Lung microvascular endothelial cell (primary cell): ENCODE measurements around the gene FAM177B. TPM values are rescaled to one million over a fixed set of nuclear protein-coding genes. Genes with fewer than 3 reads are reported as not detected.

Experiments
- DNase-seq, 2 donors: peaks; one replicate each; pipeline versions ENCODE4 v3.0.0 to v3.0.0-alpha.2; 2010; ENCODE audit warnings: low read depth in 2 of 2
- total RNA-seq: library from RNA; depleted of rRNA; stranded (reverse); fragments of >200 nt; gene quantifications from 2 replicates; pipeline ENCODE4 v1.2.1, GENCODE V29; 2014

Gene FAM177B
- total RNA-seq: not detected in 2 replicates

DNA sequence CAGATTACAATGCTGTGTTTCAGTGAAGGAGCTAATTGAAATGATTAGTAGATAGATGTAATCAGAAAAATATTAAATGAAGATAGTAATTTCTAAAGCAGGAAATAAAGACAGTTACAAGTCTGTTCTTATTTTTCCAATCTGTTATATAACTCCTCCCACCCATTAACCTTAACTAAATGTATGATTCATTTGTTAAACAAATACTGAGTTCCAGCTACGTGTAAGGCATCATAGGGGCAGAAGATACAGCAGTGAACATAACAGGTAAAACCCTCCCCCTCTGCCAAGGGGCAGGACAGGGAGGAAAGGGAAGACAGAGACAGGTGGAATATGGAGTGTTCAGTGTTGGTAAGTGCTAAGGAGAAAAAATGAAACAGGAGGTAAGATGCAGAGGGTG, at the start of gene FAM177B:
Gene FAM177B, plus strand, starts transcription at position 231 of the 400 bp plus-strand sequence. CDS start 9,344 bp downstream, outside the sequence.
- no peak for DNase-seq

DNA sequence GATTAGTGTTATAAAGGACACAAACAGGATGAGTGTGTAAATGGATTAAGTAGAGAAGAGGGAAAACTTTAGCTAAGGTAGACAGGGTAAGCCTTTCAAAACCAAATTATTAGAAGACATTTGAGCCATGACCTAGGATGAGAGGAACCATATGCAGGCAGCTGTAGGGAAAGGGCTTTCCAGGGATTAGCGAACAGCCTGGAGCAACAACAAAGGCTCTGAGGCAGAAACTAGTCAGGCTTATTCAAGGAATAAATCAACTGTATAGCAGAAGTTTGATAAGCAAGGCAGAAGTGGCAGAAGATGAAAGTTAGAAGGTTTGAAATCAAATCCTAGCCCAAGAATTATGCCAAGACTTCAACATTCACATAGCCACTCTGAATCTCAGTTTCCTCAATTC, 46.0 kb upstream of the FAM177B start:
- no peak for DNase-seq

DNA sequence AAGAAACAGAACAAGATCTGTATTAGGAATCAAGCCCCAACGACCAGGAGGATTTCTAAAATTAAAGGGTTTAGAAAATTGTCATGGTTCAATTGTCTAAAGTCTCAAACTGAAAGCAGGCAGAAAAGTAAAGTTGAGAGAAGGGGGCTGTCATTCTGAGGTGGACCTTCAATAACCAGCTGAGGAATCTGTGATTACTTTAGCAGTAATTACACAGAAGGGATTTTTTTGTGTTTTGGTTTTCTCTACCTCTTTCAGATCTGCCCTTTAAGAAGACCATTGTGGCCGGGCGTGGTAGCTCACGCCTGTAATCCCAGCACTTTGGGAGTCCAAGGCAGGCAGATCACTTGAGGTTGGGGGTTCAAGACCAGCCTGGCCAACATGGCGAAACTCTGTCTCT, 42.1 kb upstream of the FAM177B start:
- no peak for DNase-seq

DNA sequence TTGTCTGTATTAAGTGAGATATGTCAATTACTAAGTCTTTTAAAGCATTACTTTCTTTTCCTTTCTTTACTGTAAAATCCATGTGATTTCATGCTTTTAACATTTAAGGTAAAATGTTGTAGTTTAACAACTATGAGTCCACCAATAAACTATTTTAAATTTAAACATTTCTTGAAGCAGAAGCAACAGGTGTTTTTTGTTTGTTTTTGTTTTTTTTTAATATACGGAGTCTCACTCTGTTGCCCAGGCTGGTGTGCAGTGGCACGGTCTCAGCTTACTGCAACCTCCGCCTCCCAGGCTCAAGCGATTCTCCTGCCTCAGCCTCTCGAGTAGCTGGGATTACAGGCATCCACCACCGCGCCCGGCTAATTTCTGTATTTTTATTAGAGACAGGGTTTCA, 40.3 kb upstream of the FAM177B start:
- DNase-seq: no peak

DNA sequence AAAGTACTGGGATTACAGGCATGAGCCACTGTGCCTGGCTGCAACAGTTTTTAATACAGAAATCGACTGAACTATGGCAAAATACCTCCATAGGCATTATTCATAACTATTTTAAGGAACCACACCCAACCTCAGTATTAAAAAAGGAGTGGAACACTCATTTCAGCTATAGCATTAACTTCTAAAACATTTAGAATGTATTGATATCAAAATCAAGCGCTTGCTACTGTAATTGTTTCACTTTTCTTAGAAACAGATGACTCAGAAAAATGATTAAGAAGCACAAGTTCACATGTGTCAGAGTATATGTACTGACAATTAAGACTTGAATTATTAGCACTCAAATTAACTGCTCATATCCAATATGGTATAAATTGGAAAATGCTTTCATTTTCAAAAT, 39.8 kb upstream of the FAM177B start:
- DNase-seq: peak in 1 of 2 donors; percentile 2

DNA sequence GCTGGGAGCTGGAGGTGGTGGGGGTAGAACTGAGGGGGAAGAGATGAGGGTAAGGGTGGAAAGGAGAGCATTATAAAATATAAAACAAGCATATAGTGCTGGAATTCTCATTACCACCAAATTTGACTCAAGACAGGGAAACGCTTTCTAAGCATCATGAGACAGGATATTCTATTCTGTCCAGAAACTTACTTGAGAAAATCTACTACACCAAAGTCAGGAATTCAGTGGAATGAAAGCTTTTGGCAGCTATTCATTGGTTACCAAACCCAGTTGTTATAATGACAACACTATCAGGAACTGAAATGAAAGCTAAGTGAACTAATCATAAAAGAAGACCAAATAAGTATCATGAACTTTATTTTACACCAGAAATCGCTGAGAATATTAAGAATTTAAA, 39.2 kb upstream of the FAM177B start:
- DNase-seq: peak in 1 of 2 donors; percentile 13

DNA sequence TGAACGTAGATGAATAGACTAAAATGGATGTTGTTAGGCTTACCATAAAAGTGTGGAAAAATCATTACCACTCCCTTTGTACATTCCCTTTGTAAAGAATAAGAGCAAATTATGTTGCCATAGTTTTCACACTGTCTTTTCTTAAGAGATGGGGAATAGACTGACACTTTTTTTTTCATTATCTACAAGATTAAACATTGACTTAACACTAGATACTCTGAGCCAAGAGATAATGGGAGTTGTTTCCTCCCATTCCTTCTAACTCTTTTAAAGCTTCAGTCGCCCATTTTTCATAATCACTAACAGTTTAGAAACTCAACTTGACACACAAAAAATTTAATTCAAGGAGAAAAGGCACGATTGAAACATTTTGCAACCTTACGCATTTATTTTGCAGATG, 34.8 kb upstream of the FAM177B start:
- DNase-seq: no peak

DNA sequence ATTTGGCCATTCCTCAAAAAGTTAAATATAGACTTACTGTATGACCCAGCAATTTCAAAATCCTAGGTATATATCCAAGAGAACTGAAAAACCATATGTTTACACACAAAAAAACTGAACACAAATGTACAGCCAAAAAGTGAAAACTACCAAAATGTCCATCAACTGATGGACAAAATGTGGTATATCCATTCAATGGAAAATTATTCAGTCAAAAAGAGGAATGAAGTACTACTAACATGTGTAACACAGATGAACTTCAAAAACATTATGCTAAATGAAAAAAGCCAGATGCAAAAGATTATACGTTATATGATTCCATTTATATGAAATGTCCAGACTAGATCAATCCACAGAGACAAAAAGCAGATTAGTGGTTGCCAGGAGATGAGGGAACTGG, 32.7 kb upstream of the FAM177B start:
- no peak for DNase-seq

DNA sequence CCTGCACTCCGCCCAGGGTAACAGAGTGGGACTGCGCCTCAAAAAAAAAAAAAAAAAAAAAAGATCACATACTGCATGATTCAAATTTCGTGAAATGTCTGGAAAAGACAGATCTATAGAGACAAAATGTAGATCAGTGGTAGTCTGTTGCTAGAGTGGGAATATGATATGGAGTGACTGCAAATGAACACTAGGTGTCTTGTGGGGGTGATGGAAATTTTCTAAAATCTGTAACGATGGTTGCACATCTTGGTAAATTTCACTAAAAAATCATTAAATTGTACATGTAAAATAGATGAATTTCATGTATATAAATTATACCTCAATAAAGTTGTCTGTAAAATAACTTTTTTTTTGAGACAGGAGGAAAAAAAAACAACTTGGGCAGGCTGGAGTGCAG, 30.2 kb upstream of the FAM177B start:
- DNase-seq: no peak

DNA sequence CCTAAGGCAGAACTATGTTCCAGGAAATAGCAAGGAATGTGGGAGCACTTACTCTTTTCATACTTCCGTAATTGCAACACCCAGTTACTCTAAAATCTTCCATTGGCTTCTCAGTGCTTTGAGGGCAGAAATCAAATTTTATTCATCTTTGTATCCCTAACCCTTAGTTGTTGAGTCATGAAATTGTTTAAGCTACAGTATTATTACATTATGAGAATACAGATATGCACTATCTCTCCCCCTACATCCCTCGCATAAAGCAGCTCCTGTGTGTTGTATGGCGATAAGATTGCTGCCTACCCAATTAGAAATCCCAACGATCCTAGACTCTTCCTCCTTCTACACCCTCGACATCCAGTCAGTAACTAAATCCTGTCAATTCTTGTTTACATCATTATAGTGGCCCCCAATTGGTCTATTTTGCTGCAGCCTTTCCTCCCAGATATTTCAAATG, 27.3 kb upstream of the FAM177B start:
- no peak for DNase-seq

DNA sequence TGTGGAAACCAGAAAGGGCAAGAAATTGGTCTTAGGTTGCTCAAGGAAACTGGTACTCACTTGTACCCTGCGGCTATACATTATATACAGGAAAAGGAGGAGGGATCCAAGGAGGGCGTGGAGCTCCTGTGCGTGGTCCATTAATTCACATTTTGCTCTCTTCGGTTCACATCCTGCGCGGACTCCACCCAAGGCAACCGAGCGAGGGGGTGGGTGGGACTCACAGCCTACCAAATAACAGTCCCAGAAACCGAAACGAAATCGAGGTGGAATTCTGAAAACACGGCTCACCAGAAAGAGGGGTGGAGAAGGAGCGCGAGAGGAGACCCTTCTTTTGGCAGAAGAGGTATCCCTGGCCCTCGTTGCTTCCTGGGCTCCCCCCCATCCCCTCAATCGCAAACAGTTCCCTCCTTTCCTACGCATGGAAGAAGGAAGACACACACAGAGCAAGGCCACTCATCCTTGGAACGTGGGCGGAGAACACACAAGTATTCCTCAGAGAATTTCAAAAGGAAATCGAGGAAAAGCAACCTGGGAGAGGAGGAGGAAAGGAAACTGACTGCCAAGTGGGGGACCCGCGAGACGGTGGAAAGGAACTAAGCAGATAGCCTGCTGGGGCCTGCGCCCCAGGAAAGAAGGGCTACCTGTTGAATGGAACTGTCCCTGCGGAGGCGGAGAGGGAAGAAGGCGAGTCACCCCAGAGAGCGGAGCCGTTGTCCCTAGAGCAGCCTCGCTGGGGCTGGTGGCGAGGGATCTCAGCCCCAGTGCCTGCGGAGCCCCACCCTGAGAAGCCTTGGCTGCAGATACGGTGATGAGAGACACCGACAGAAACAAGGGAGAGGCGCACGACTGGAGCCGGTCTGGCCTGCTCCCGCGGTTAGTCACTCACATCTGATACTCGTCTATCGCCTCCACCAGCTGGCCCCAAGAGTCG, 25.4 kb upstream of the FAM177B start:
- DNase-seq: peak; percentile 67 to 70

DNA sequence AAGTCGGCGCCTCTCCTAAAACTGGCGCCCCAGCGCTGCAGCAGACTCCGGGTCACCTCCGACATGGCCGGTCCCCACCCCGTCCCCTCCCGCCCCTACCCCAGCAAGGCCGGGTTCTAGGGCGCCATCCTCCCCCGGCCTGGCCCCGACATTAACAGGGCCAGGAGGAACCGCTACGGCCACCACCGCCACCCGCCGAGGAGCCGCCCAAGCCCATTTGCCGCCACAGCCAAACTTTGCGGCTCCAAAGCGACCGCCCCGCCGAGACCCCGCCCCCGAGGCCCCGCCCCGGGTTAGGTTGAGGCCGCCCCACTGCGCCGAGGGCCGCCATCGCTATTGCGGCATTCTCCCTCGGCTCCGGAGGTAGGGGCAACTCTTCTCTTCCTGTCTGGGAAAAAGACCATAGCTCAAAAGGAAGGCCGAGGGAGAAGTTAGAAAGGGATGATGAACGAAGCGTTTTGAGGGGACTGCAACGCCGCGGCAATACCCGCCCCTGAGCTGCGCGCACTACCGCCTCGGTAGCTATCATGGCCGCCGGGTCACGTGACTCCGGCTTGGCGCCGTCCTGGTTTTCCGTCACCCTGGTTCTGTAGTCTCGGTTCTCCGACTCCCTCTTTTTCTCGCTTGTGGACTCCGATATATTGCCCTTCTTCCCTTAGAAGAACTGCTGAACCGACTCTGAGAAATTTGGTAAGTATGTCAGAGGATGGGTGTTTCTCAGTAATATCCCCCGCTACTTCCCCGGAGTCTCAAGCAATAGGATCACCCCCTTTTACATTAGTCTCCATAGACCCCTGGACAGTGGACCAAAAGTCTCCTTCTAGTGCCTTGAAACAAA, 24.5 kb upstream of the FAM177B start, which contains the start of the genes AIDA and BROX:
Gene AIDA, minus strand, starts transcription at position 239 of the 838 bp plus-strand sequence. Its CDS starts 174 bp downstream, at position 65.
Gene BROX, plus strand, starts transcription at position 312 of the 838 bp plus-strand sequence. CDS start 3,136 bp downstream, outside the sequence.
- DNase-seq: peak; percentile 86 to 90

DNA sequence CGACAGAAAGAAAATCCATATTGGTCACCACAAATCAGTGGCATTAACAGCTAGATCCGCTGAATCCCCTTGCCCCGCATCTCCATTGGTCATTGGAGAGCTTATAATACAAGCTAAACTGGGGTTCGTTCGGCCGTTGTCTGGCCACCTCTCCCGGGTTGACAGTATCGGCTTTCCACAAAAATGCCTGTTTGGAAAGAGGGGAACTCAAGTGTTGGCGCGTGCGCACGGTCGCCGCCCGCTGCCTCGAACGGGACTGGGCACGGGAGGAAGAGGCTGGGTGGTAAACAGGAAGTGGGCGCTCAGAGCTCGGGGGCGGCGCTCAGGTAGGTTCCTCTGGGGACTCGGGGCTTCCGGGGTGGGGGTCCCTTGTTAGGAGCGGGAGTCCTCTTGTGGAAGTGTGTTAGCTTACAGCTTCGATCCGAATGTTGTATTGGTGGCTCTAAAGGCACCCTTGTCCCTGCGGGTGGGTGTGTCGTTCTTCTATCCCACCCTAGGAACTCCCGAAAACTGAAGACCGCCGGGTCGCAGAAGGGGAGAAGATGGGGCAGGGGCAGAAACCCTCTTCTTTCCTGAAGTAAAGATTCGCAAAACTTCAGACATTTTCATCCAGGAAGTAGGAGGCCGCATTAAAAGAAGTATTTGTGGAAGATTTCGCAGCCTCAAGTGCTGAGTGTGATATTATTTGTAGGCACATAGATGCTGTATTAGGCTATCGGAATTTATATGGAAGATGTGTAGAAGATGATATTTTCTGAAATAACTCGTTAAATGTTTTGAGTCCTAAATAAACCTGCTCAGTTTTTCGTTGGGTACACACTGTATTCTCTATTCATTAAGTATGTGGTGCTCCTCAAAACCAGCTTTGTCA, 23.7 kb upstream of the FAM177B start:
- DNase-seq: peak; percentile 96 to 97

DNA sequence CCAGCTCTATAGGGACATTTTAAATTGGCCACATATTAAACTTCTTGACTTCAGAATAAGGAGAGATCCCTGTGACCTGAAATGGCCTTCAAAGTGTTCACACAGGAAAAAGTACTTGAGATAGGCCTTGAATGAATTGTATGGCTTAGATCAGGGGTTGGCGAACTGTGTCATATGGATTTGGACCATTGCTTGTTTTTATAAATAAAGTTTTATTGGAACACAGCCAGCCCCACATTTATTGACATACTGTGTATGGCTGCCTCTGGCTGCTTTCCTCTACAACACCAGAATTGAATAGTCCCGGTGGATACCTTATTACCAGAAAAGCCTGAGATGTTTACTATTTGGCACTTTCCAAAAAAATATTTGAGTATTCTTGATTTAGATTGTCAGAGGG, 20.6 kb upstream of the FAM177B start:
- DNase-seq: no peak

DNA sequence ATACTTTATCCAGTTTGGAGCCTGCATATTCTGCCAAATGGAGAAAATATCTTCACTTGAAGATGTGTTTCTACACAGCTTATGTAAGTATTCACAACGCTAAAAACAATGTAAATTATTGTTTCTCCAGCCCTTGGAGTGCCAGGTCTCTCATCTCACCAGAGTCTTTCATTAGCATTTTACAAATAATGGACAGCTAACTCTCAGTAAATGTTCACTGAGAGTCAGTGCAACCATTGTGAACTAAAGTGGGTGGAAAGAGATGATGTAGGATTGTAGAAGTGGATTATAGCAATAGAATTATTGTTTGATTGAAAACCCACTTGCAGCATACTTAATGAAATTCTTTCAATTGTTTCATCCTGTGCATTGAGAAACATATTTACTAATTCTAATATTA, 8.3 kb upstream of the FAM177B start:
- no peak for DNase-seq

DNA sequence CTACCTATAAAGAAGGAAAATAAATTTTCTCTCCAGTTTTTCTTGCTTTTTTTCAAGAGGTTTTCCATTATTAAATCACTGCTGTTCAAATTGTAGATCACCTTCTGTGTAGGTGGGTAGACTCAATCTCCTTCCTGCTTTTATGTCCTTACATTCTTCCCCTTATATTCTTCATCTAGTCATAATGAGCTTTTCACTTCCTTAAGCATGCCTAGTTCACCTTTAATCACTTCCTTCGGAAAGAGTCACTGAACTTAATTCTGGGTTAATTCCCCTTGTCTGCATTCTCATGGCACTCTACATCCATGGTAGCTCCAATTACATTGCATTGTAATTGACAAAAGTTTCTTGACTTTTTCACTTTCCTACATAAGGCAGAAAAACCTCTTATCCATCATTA, 6.1 kb upstream of the FAM177B start:
- DNase-seq: no peak

DNA sequence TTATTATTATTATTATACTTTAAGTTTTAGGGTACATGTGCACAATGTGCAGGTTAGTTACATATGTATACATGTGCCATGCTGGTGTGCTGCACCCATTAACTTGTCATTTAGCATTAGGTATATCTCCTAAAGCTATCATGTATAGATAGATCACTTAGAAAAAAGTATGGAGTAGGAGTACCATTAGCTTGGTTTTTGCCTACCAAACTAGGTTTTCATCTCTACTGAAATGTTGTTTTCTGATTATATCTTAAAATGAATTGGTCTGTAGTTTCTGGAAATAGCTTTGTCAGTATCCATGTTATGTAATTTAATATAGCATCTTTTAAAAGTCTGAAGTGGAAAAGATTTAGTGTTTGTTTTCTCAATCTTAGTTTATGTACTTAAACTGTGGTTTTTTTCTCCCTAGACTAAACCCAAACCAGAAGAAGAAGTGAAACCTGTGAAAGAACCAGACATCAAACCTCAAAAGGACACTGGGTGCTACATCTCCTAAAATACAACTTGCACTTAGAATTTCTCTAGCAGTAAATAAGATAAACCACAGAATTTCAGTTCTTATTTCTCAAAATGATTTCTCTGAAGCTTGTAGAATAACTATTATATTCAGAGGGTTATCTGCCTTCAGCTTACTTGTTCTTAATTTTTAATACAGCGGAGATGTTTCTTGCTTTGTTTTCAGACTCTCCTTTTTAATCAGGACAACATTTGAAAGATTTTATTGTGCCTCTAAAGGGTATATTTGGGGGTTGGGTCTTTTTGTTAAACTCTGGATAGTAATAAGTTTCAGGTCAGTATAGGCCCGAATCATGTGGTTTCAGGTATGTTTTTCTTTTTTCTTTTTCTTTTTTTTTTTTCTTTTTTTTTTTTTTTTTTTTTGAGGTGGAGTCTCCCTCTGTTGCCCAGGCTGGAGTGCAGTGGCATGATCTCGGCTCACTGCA, 4.5 kb upstream of the FAM177B start:
- no peak for DNase-seq

DNA sequence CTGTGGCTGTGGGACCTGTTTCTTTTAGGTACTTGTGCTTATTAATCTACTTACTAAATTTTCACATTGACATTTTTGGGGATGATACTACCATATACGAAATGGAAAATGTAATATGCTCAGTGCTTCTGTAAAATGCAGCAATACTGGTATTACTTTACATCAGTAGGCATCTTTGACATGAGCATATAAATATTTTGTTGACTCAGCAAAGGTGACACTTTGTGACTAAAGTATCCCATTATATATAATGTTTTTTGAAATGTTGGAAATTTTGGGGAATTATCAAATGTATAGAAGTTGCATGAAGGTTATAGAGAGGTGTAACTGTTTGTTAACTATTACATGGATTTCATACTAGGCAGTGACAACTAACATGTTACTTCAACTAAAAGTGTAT, 2.3 kb upstream of the FAM177B start:
- no peak for DNase-seq

DNA sequence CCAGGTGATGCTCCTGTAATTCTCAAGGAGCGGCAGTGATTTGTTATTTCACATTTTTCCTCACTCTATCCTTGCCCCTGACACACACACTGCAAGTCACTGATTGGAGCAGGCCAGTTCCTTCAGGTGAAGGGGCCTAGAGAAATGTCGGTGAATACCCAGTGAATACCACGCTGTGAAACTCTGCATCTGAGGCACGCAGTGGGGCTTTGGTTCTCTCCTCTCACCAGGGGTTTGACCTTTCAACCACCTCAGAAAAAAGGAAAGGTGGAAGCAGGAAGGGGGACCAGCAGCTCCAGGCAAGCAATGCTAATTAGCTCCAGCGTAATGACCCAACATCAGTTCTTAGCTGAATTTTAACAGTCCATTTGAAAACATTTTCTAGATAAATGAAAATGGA, 532 bp upstream of the FAM177B start:
- DNase-seq: no peak

DNA sequence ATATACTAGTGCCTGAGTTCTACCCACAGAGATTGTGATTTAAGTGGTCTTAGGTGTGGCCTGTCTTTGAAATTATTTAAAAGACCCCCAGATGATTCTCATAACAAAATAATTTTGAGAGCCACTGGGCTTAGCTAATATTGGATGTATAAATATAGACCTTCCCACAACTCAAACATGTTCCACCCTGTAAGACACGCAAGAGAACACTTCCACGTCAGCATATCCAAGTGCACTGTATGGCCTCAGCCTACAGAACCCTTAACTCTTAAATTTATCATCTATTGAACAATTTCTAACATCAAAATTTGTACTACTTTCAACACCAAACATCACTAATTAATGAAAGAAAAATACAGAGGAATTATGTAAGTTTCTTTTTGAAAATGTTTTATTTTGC, 2.5 kb downstream of the FAM177B start:
- no peak for DNase-seq
